Adrenal gland (tissue), 5 donors: ENCODE data around the gene PEX3.

ENCODE experiments used
- CTCF ChIP-seq, 6 experiments: fragments of 450-650 bp in 4 of 6; fragments of 200-600 bp in 2 of 6; sonication (generic) in 1 of 6; IDR thresholded peaks; 1 replicate in 5 of 6; 2 replicates in 1 of 6; pipeline versions ENCODE4 v1.5.1 to v1.8.0; 2016 to 2021; ENCODE audit warnings: antibody characterized with exemption in 6 of 6, mild to moderate bottlenecking in 2 of 6, moderate library complexity in 1 of 6
- POLR2A ChIP-seq, 2 donors: fragments of 450-650 bp; IDR thresholded peaks; one replicate each; pipeline ENCODE4 v1.6.1; 2017; ENCODE audit warnings: antibody characterized with exemption in 2 of 2, mild to moderate bottlenecking in 2 of 2, moderate library complexity in 1 of 2
- donor health status: DM: no; HTN: no; CAD: no.

- TF ChIP-seq CTCF (IDR thresholded peaks at IDR 0.05), result no peak
- no peak for TF ChIP-seq POLR2A (IDR thresholded peaks at IDR 0.05)
Observed at GRCh38 chr6:143539106-143539505, 88.5 kb downstream of the PEX3 start.
